PC-3 (cell line): ENCODE data around the gene CNTNAP2. TPM values are rescaled to one million over a fixed set of nuclear protein-coding genes. Genes with fewer than 3 reads are reported as not detected.

Experiments
- ATAC-seq: fragments of 200-7000 bp; cut with Tn5 transposase; 2 replicates; pipeline ENCODE4 v1.9.1; 2020; ENCODE audit warnings: mild to moderate bottlenecking, moderate library complexity
- BruUV-seq: library from RNA; stranded (reverse); fragments of 400-500 nt; replicated peaks from 2 replicates; lab custom pipeline; 2021; lab: Mats Ljungman, UMichigan
- CTCF ChIA-PET: fragments of 300-600 bp; sonication (Branson Sonifier 250); formaldehyde crosslinking; loops from one replicate; lab custom pipeline; 2022; ENCODE audit warnings: antibody characterized with exemption; lab: Charles Lee
- POLR2A ChIA-PET: fragments of 300-600 bp; sonication (Branson Sonifier 250); formaldehyde crosslinking; loops from one replicate; lab custom pipeline; 2022; ENCODE audit warnings: antibody characterized with exemption; ENCODE audit not compliant: unreplicated experiment; lab: Charles Lee
- DNase-seq: peaks from one replicate; pipeline ENCODE4 v3.0.0-alpha.2; 2015
- H2AFZ ChIP-seq: fragments of 300-600 bp; sonication (generic); 2 replicates; pipeline ENCODE4 v1.6.0; 2016; ENCODE audit warnings: antibody characterized with exemption, low read length
- H3F3A ChIP-seq: fragments of 300-600 bp; sonication (generic); one replicate; pipeline ENCODE4 v1.6.0; 2017; ENCODE audit warnings: antibody characterized with exemption, low read length, control low read depth, mild to moderate bottlenecking; ENCODE audit not compliant: unreplicated experiment
- H3K27ac ChIP-seq: fragments of 300-600 bp; sonication (generic); 2 replicates; pipeline ENCODE4 v1.5.1; 2016; ENCODE audit warnings: mild to moderate bottlenecking, low read length
- H3K27me3 ChIP-seq: fragments of 300-600 bp; sonication (generic); 2 replicates; pipeline ENCODE4 v1.6.1; 2016; ENCODE audit warnings: low read length, mixed read lengths
- H3K36me3 ChIP-seq: fragments of 300-600 bp; sonication (generic); 2 replicates; pipeline ENCODE4 v1.6.1; 2016; ENCODE audit warnings: low read depth, mixed run types, low read length, mixed read lengths
- H3K4me1 ChIP-seq: fragments of 300-600 bp; sonication (generic); 2 replicates; pipeline ENCODE4 v1.5.1; 2016; ENCODE audit warnings: low read length; ENCODE audit not compliant: insufficient read depth
- H3K4me2 ChIP-seq: fragments of 300-600 bp; sonication (generic); 2 replicates; pipeline ENCODE4 v1.6.0; 2016; ENCODE audit warnings: low read length
- H3K4me3 ChIP-seq: fragments of 300-600 bp; sonication (generic); 2 replicates; pipeline ENCODE4 v1.5.1; 2016; ENCODE audit warnings: mild to moderate bottlenecking, low read length, mixed read lengths
- H3K79me2 ChIP-seq: fragments of 300-600 bp; sonication (generic); 2 replicates; pipeline ENCODE4 v1.6.1; 2017; ENCODE audit warnings: low read length, mixed read lengths
- H3K9ac ChIP-seq: fragments of 300-600 bp; sonication (generic); 2 replicates; pipeline ENCODE4 v1.6.0; 2016; ENCODE audit warnings: mild to moderate bottlenecking, low read length
- H3K9me2 ChIP-seq: fragments of 300-600 bp; sonication (generic); replicated peaks from 2 replicates; pipeline ENCODE4 v1.6.1; 2016; ENCODE audit warnings: mixed run types, low read length, mixed read lengths
- H3K9me3 ChIP-seq: fragments of 300-600 bp; sonication (generic); 2 replicates; pipeline ENCODE4 v1.6.1; 2016; ENCODE audit warnings: low read length, mixed read lengths
- H4K20me1 ChIP-seq: fragments of 300-600 bp; sonication (generic); 2 replicates; pipeline ENCODE4 v1.6.1; 2016; ENCODE audit warnings: low read length, mixed read lengths
- EZH2 ChIP-seq: fragments of 300-600 bp; sonication (generic); IDR thresholded peaks from one replicate; pipeline ENCODE4 v1.6.1; 2017; ENCODE audit warnings: antibody characterized with exemption, mild to moderate bottlenecking, low read length; ENCODE audit not compliant: unreplicated experiment
- EZH2phosphoT487 ChIP-seq: fragments of 300-600 bp; sonication (generic); IDR thresholded peaks from 2 replicates; pipeline ENCODE4 v1.6.1; 2018; ENCODE audit warnings: mild to moderate bottlenecking, antibody characterized with exemption, low read length, borderline replicate concordance
- intact Hi-C: fragments of 100-400 bp; cut with micrococcal nuclease; formaldehyde crosslinking; loops from 2 replicates; pipeline ENCODE4 v1.9.0; 2023
- total RNA-seq: library from RNA; depleted of rRNA; stranded (reverse); fragments of >200 nt; gene quantifications from 2 replicates; pipeline ENCODE4 v1.2.3, GENCODE V29; 2014
- TF ChIP-seq, protein P1 (sequence below): fragments of 300-600 bp; sonication (generic); conservative IDR thresholded peaks from 2 replicates; pipeline ENCODE4 v1.5.1; 2017; ENCODE audit warnings: antibody characterized with exemption, low read depth, mild to moderate bottlenecking, low read length

The CNTNAP2 gene
- total RNA-seq, 1 experiment from 2014 or later, result 1.5 TPM

DNA sequence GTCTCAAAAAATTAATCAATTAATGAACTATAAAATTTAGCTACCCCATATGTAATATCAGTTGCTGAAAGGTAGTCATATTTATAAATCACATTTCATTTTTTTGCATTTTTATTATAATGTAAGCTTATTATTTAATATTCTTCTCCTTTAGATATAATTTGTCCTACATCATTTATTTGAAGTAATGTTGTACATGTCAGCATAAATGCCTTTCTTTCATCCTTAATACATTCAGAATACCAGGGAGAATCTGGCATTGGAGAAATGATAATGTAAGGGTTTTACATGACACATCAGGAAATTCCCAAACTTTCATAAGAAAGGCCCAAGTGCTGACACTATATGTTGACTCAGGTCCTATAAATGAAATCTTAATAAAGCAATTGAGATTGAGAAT is 742.1 kb downstream of the CNTNAP2 start:
- Histone ChIP-seq H3K9me3 (no peaks in the 10 kb centered on the region), H4K20me1 (no peaks in the 10 kb centered on the region), H3K4me3 (no peak overlapping the region), H3K4me2 (no peak overlapping the region), H3F3A (no peaks in the 10 kb centered on the region), H3K9me2 (no peaks in the 10 kb centered on the region), H3K27me3 (no peaks in the 10 kb centered on the region), H2AFZ (no peak overlapping the region), H3K36me3 (no peaks in the 10 kb centered on the region), H3K4me1 (no peaks in the 10 kb centered on the region), H3K79me2 (no peaks in the 10 kb centered on the region), H3K27ac (no peak overlapping the region), H3K9ac (no peak overlapping the region)
- BruUV-seq, result no TSS peak
- TF ChIP-seq, protein P1, sequence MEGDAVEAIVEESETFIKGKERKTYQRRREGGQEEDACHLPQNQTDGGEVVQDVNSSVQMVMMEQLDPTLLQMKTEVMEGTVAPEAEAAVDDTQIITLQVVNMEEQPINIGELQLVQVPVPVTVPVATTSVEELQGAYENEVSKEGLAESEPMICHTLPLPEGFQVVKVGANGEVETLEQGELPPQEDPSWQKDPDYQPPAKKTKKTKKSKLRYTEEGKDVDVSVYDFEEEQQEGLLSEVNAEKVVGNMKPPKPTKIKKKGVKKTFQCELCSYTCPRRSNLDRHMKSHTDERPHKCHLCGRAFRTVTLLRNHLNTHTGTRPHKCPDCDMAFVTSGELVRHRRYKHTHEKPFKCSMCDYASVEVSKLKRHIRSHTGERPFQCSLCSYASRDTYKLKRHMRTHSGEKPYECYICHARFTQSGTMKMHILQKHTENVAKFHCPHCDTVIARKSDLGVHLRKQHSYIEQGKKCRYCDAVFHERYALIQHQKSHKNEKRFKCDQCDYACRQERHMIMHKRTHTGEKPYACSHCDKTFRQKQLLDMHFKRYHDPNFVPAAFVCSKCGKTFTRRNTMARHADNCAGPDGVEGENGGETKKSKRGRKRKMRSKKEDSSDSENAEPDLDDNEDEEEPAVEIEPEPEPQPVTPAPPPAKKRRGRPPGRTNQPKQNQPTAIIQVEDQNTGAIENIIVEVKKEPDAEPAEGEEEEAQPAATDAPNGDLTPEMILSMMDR, result no peak
- TF ChIP-seq EZH2, result no peak
- no peak for TF ChIP-seq EZH2phosphoT487
- no peak for DNase-seq
- POLR2A ChIA-PET, result no interaction called here
- CTCF ChIA-PET, result no interaction called here
- intact Hi-C loops, result no loop called here
- ATAC-seq, result no peak

DNA sequence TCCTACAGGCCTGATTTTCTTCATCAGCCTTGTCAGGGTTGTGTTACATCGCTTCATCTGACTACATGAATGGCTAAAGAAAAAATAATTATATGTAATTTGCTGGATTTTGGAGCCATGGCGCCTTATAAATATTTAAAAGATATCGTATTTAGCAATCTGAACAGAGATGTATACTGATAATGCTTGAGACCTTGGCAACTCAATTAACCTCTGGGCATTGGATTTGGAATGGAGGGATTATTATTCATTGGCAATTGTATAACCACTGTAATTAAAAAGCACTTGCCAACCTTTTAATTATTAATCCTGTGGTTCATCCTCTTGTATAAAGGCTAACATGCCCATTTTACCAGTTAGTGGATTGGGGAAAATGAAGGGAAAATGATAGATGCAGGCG is 745.1 kb downstream of the CNTNAP2 start:
- Histone ChIP-seq H3K9ac (no peak overlapping the region), H3K27ac (no peak overlapping the region), H3K4me1 (no peaks in the 10 kb centered on the region), H4K20me1 (no peaks in the 10 kb centered on the region), H3K27me3 (no peaks in the 10 kb centered on the region), H3K79me2 (no peaks in the 10 kb centered on the region), H3K36me3 (no peaks in the 10 kb centered on the region), H3K4me3 (no peak overlapping the region), H3K9me2 (no peaks in the 10 kb centered on the region), H3K4me2 (no peak overlapping the region), H2AFZ (no peak overlapping the region), H3F3A (no peaks in the 10 kb centered on the region), H3K9me3 (no peaks in the 10 kb centered on the region)
- POLR2A ChIA-PET, result no interaction called here
- intact Hi-C loops, result no loop called here
- ATAC-seq, result no peak
- TF ChIP-seq, protein P1, result no peak
- TF ChIP-seq EZH2, result no peak
- TF ChIP-seq EZH2phosphoT487, result no peak
- no TSS peak for BruUV-seq
- no peak for DNase-seq
- CTCF ChIA-PET, result no interaction called here

DNA sequence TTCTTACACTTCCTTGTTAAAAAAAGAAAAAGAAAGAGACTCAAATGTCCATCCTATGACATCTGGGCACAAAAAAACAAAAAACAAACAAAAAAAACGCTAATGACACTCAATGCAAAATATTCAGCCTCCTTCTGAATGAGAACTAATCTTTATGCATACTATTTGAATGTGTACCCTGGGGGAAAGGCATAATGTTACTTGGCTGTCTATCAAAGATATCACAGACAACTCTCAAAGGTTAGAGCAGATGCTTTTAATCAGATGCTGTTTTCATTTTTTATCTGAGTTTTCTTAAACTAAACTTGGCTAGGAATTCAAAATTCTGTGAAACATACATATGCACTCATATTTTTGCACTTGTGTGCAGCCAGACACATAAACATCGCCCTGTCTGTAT is 745.8 kb downstream of the CNTNAP2 start:
- no TSS peak for BruUV-seq
- H4K20me1 ChIP-seq, result no peaks in the 10 kb centered on the region
- no peak overlapping the region for H2AFZ ChIP-seq
- no peak overlapping the region for H3K9ac ChIP-seq
- H3K27me3 ChIP-seq, result no peaks in the 10 kb centered on the region
- H3F3A ChIP-seq, result no peaks in the 10 kb centered on the region
- ChIA-PET POLR2A (no interaction called here), CTCF (no interaction called here)
- no peaks in the 10 kb centered on the region for H3K9me2 ChIP-seq
- intact Hi-C loops, result no loop called here
- no peak for DNase-seq
- ATAC-seq, result no peak
- no peak overlapping the region for H3K4me2 ChIP-seq
- no peaks in the 10 kb centered on the region for H3K4me1 ChIP-seq
- H3K36me3 ChIP-seq, result no peaks in the 10 kb centered on the region
- no peaks in the 10 kb centered on the region for H3K9me3 ChIP-seq
- H3K27ac ChIP-seq, result no peak overlapping the region
- no peak overlapping the region for H3K4me3 ChIP-seq
- TF ChIP-seq EZH2 (no peak), EZH2phosphoT487 (no peak)
- TF ChIP-seq, protein P1, result no peak
- no peaks in the 10 kb centered on the region for H3K79me2 ChIP-seq
